NOMO-1 treated with dmso at 0.1 percent for 144 hours (cell line): ENCODE measurements around the gene TXNIP.

Experiments
- DNase-seq: peaks from one replicate; lab custom pipeline; 2025; ENCODE audit not compliant: unreplicated experiment; lab: John Stamatoyannopoulos, UW

TXNIP gene

GRCh38 chr1:146012703-146013558 is 16.6 kb upstream of the TXNIP start:
- DNase-seq: no peak

GRCh38 chr1:146010126-146010738 is 13.9 kb upstream of the TXNIP start:
- DNase-seq: no peak

GRCh38 chr1:146007489-146008133 is 11.2 kb upstream of the TXNIP start:
- DNase-seq: no peak

GRCh38 chr1:146001709-146002108 is 5.3 kb upstream of the TXNIP start:
- DNase-seq: no peak

- no peak for DNase-seq
These were observed 3.1 kb upstream of the TXNIP start for GRCh38 chr1:145999321-146000024.

GRCh38 chr1:145997718-145998023 is 1.3 kb upstream of the TXNIP start:
- DNase-seq: no peak

GRCh38 chr1:145997016-145997717 is 788 bp upstream of the TXNIP start:
- DNase-seq: no peak

- DNase-seq: no peak
These were observed 381 bp downstream of the TXNIP start for GRCh38 chr1:145995964-145996432.

- no peak for DNase-seq
These were observed 1.1 kb downstream of the TXNIP start for GRCh38 chr1:145995148-145995881.

GRCh38 chr1:145994391-145995120 is 1.8 kb downstream of the TXNIP start:
- DNase-seq: peak; percentile 42

GRCh38 chr1:145993618-145994390 is 2.6 kb downstream of the TXNIP start:
- DNase-seq: no peak

GRCh38 chr1:145992958-145993617 is 3.3 kb downstream of the TXNIP start:
- DNase-seq: no peak

- no peak for DNase-seq
These were observed 3.9 kb downstream of the TXNIP start for GRCh38 chr1:145992502-145992936.

- DNase-seq: no peak
These were observed 4.5 kb downstream of the TXNIP start for GRCh38 chr1:145991735-145992412.

- DNase-seq: no peak
These were observed 6.0 kb downstream of the TXNIP start for GRCh38 chr1:145990249-145990855.

GRCh38 chr1:145988773-145989172 is 7.6 kb downstream of the TXNIP start:
- DNase-seq: no peak

GRCh38 chr1:145987926-145988325 is 8.5 kb downstream of the TXNIP start:
- no peak for DNase-seq
